Naive B cell (primary cell): Measurements from ENCODE around the gene KLHL36. TPM values are rescaled to one million over a fixed set of nuclear protein-coding genes. Genes with fewer than 3 reads are reported as not detected.
A peak's percentile ranks its signal among the peaks of the same experiment; 100 is the strongest.

Experiments used
- ATAC-seq, 2 donors: fragments of 150-1000 bp; cut with Tn5 transposase; 2 replicates each; pipeline ENCODE4 v1.10.0; 2021; ENCODE audit warnings: low read depth in 2 of 2, mild to moderate bottlenecking in 2 of 2, moderate library complexity in 2 of 2
- DNase-seq: peaks from one replicate; pipeline ENCODE4 v3.0.0; 2022
- H3K27ac Mint-ChIP-seq, 6 donors: one replicate each; pipeline ENCODE4 v1.8.0; 2020 to 2022; ENCODE audit warnings: mild to moderate bottlenecking in 6 of 6, mixed read lengths in 6 of 6, moderate library complexity in 5 of 6, inconsistent platforms in 2 of 6
- H3K27me3 Mint-ChIP-seq, 3 donors: one replicate each; pipeline ENCODE4 v1.8.0; 2021 to 2022; ENCODE audit warnings: mixed read lengths in 3 of 3, mild to moderate bottlenecking in 1 of 3
- H3K36me3 Mint-ChIP-seq, 2 donors: one replicate each; pipeline ENCODE4 v1.8.0; 2020 to 2022; ENCODE audit warnings: mixed read lengths in 2 of 2, inconsistent platforms in 1 of 2, mild to moderate bottlenecking in 1 of 2
- H3K4me1 Mint-ChIP-seq, 3 donors: one replicate each; pipeline ENCODE4 v1.8.0; 2020 to 2022; ENCODE audit warnings: mixed read lengths in 3 of 3, inconsistent platforms in 1 of 3, mild to moderate bottlenecking in 1 of 3, moderate library complexity in 1 of 3
- H3K4me3 Mint-ChIP-seq, 8 donors: one replicate each; pipeline ENCODE4 v1.8.0; 2020 to 2022; ENCODE audit warnings: mild to moderate bottlenecking in 8 of 8, mixed read lengths in 8 of 8, moderate library complexity in 8 of 8, inconsistent platforms in 2 of 8
- H3K9me3 Mint-ChIP-seq, 7 donors: one replicate each; pipeline ENCODE4 v1.8.0; 2020 to 2022; ENCODE audit warnings: mixed read lengths in 7 of 7, mild to moderate bottlenecking in 5 of 7, inconsistent platforms in 2 of 7, moderate library complexity in 1 of 7
- polyA plus RNA-seq, 6 donors: library from polyadenylated mRNA; unstranded; fragments of 300-500 nt; fragmentation: Illumina TruSeq; gene quantifications; one replicate each; pipeline ENCODE4 v1.2.3, GENCODE V29; 2021; ENCODE audit warnings: low read depth in 6 of 6

The KLHL36 gene
- polyA plus RNA-seq, 6 donors from 2014 or later: 29.7 to 40.3 (median 37.5) TPM

GRCh38 chr16:84609563-84610177 lies 38.6 kb upstream of the KLHL36 start:
- Mint-ChIP-seq H3K27ac (peak overlapping the region; percentile 88 to 98 (median 92)), H3K9me3 (peaks cover 0 to 14% (median 5%) of the 10 kb centered on the region in 7 donors), H3K27me3 (no peaks in the 10 kb centered on the region), H3K4me1 (peaks cover 68 to 97% (median 90%) of the 10 kb centered on the region in 3 donors), H3K36me3 (peaks cover 12 to 41% of the 10 kb centered on the region in 2 donors), H3K4me3 (peak overlapping the region in 6 of 8 donors; percentile 28 to 83 (median 67))
- ATAC-seq (peak; percentile 8 to 14), DNase-seq (no peak)

GRCh38 chr16:84610376-84610775 lies 37.9 kb upstream of the KLHL36 start:
- Mint-ChIP-seq H3K4me3 (peak overlapping the region in 4 of 8 donors; percentile 7 to 81 (median 26)), H3K9me3 (peaks cover 0 to 14% (median 5%) of the 10 kb centered on the region in 7 donors), H3K27ac (peak overlapping the region; percentile 89 to 98 (median 92)), H3K4me1 (peaks cover 73 to 99% (median 90%) of the 10 kb centered on the region in 3 donors), H3K27me3 (no peaks in the 10 kb centered on the region), H3K36me3 (peaks cover 12 to 41% of the 10 kb centered on the region in 2 donors)
- ATAC-seq (no peak), DNase-seq (no peak)

GRCh38 chr16:84611041-84611440 lies 37.3 kb upstream of the KLHL36 start:
- Mint-ChIP-seq H3K9me3 (peaks cover 0 to 14% (median 5%) of the 10 kb centered on the region in 7 donors), H3K27me3 (no peaks in the 10 kb centered on the region), H3K4me3 (peak overlapping the region in 5 of 8 donors; percentile 6 to 45 (median 13)), H3K27ac (peak overlapping the region; percentile 20 to 94 (median 74)), H3K36me3 (peaks cover 16 to 41% of the 10 kb centered on the region in 2 donors), H3K4me1 (peaks cover 78 to 99% (median 88%) of the 10 kb centered on the region in 3 donors)
- DNase-seq (no peak), ATAC-seq (no peak)

- peak overlapping the region in 2 of 6 donors; percentile 38 to 67 for H3K27ac Mint-ChIP-seq
- ATAC-seq: no peak
These were observed 35.6 kb upstream of the KLHL36 start for GRCh38 chr16:84612686-84613085.

GRCh38 chr16:84613408-84614072 lies 34.8 kb upstream of the KLHL36 start:
- peaks cover 73 to 88% (median 84%) of the 10 kb centered on the region in 3 donors for H3K4me1 Mint-ChIP-seq
- H3K27me3 Mint-ChIP-seq: no peaks in the 10 kb centered on the region
- peaks cover 16 to 41% of the 10 kb centered on the region in 2 donors for H3K36me3 Mint-ChIP-seq
- DNase-seq (no peak), ATAC-seq (no peak)
- H3K9me3 Mint-ChIP-seq: peaks cover 0 to 14% (median 5%) of the 10 kb centered on the region in 7 donors
- H3K4me3 Mint-ChIP-seq: peak overlapping the region in 5 of 8 donors; percentile 4 to 74 (median 36)
- peak overlapping the region in 5 of 6 donors; percentile 60 to 86 (median 79) for H3K27ac Mint-ChIP-seq

More at GRCh38 chr16:84612686-84613085, 35.6 kb upstream of the KLHL36 start:
- peaks cover 16 to 41% of the 10 kb centered on the region in 2 donors for H3K36me3 Mint-ChIP-seq
- no peaks in the 10 kb centered on the region for H3K27me3 Mint-ChIP-seq
- DNase-seq: no peak
- H3K4me1 Mint-ChIP-seq: peaks cover 76 to 92% (median 86%) of the 10 kb centered on the region in 3 donors
- H3K9me3 Mint-ChIP-seq: peaks cover 0 to 14% (median 5%) of the 10 kb centered on the region in 7 donors
- H3K4me3 Mint-ChIP-seq: no peak overlapping the region

- no peaks in the 10 kb centered on the region for H3K27me3 Mint-ChIP-seq
- H3K36me3 Mint-ChIP-seq: peaks cover 16 to 41% of the 10 kb centered on the region in 2 donors
- H3K9me3 Mint-ChIP-seq: peaks cover 0 to 14% (median 5%) of the 10 kb centered on the region in 7 donors
- ATAC-seq (no peak), DNase-seq (no peak)
- peaks cover 76 to 88% (median 88%) of the 10 kb centered on the region in 3 donors for H3K4me1 Mint-ChIP-seq
- H3K27ac Mint-ChIP-seq: peak overlapping the region in 2 of 6 donors; percentile 67 to 86
- H3K4me3 Mint-ChIP-seq: peak overlapping the region in 4 of 8 donors; percentile 36 to 74 (median 49)
These were observed 34.2 kb upstream of the KLHL36 start for GRCh38 chr16:84614073-84614459.

- Mint-ChIP-seq H3K4me1 (peaks cover 76 to 88% (median 88%) of the 10 kb centered on the region in 3 donors), H3K9me3 (peaks cover 0 to 14% (median 5%) of the 10 kb centered on the region in 7 donors), H3K4me3 (peak overlapping the region in 5 of 8 donors; percentile 29 to 97 (median 86)), H3K27ac (peak overlapping the region in 1 of 6 donors; percentile 54), H3K36me3 (peaks cover 16 to 38% of the 10 kb centered on the region in 2 donors), H3K27me3 (no peaks in the 10 kb centered on the region)
- no peak for DNase-seq
- ATAC-seq: no peak
These were observed 33.7 kb upstream of the KLHL36 start for GRCh38 chr16:84614623-84614967.

- H3K4me3 Mint-ChIP-seq: peak overlapping the region; percentile 29 to 97 (median 81)
- peaks cover 14 to 33% of the 10 kb centered on the region in 2 donors for H3K36me3 Mint-ChIP-seq
- H3K4me1 Mint-ChIP-seq: peaks cover 75 to 88% (median 88%) of the 10 kb centered on the region in 3 donors
- peaks cover 0 to 9% (median 2%) of the 10 kb centered on the region in 7 donors for H3K9me3 Mint-ChIP-seq
- no peaks in the 10 kb centered on the region for H3K27me3 Mint-ChIP-seq
- ATAC-seq (no peak), DNase-seq (no peak)
- H3K27ac Mint-ChIP-seq: peak overlapping the region in 3 of 6 donors; percentile 42 to 88 (median 54)
These were observed 33.1 kb upstream of the KLHL36 start for GRCh38 chr16:84614968-84615813.

GRCh38 chr16:84616515-84616914 lies 31.8 kb upstream of the KLHL36 start:
- Mint-ChIP-seq H3K27me3 (no peaks in the 10 kb centered on the region), H3K36me3 (peaks cover 4 to 20% of the 10 kb centered on the region in 2 donors), H3K9me3 (peaks cover 0 to 2% (median 0%) of the 10 kb centered on the region in 7 donors), H3K4me1 (peaks cover 63 to 82% (median 78%) of the 10 kb centered on the region in 3 donors), H3K27ac (peak overlapping the region; percentile 65 to 93 (median 90)), H3K4me3 (peak overlapping the region; percentile 86 to 98 (median 97))
- DNase-seq (peak; percentile 32), ATAC-seq (peak; percentile 20 to 31)

- Mint-ChIP-seq H3K4me3 (peak overlapping the region; percentile 86 to 98 (median 97)), H3K27me3 (no peaks in the 10 kb centered on the region), H3K9me3 (peaks cover 0 to 2% (median 0%) of the 10 kb centered on the region in 7 donors), H3K36me3 (peaks cover 4 to 13% of the 10 kb centered on the region in 2 donors), H3K4me1 (peaks cover 62 to 82% (median 78%) of the 10 kb centered on the region in 3 donors), H3K27ac (peak overlapping the region in 5 of 6 donors; percentile 88 to 93 (median 91))
- DNase-seq (peak; percentile 41), ATAC-seq (peak; percentile 27 to 34)
These were observed 31.1 kb upstream of the KLHL36 start for GRCh38 chr16:84617041-84617790.

- Mint-ChIP-seq H3K9me3 (peaks cover 0 to 2% (median 0%) of the 10 kb centered on the region in 7 donors), H3K27me3 (no peaks in the 10 kb centered on the region), H3K4me1 (peaks cover 66 to 82% (median 77%) of the 10 kb centered on the region in 3 donors), H3K36me3 (peaks cover 4 to 12% of the 10 kb centered on the region in 2 donors), H3K4me3 (peak within 1 kb of the TSS; percentile 89 to 98 (median 97)), H3K27ac (peak within 1 kb of the TSS; percentile 74 to 93 (median 91))
- ATAC-seq: peak; percentile 85 to 86
- peak; percentile 86 for DNase-seq
These were observed 30.3 kb upstream of the KLHL36 start, which contains the start of gene COTL1 for GRCh38 chr16:84617791-84618580. TSS of gene COTL1 (minus strand) at chr16:84618078. CDS start at chr16:84617914, 164 bp downstream.
